ENCODE data around the gene MECR.

The MECR gene

GRCh38 chr1:29148656-29149491, 81.9 kb downstream of the MECR start:
- DNase-seq (ENCODE audit: low read depth) = no peak
- H3K4me3 ChIP-seq (ENCODE audit: low read depth, low read length) = no peak overlapping the region

- DNase-seq (ENCODE audit: low read depth) = peak; percentile 47
Observed at GRCh38 chr1:29145739-29146437, 84.8 kb downstream of the MECR start.

GRCh38 chr1:29144178-29144577, 86.6 kb downstream of the MECR start:
- DNase-seq (ENCODE audit: low read depth) = no peak
- H3K4me3 ChIP-seq (ENCODE audit: low read depth, low read length) = no peak overlapping the region

More at GRCh38 chr1:29145739-29146437, 84.8 kb downstream of the MECR start:
- no peak overlapping the region for H3K4me3 ChIP-seq (ENCODE audit: low read depth, low read length)

- no peak for DNase-seq (ENCODE audit: low read depth)
Observed at GRCh38 chr1:29142714-29143113, 88.0 kb downstream of the MECR start.

More at GRCh38 chr1:29142714-29143113, 88.0 kb downstream of the MECR start:
- no peak overlapping the region for H3K4me3 ChIP-seq (ENCODE audit: low read depth, low read length)
